ENCODE data around the gene CPVL.

GRCh38 chr7:29042824-29043231, 103.5 kb downstream of the CPVL start:
- no peak for TF ChIP-seq POLR2AphosphoS5 (IDR thresholded peaks at IDR 0.05; ENCODE audit: low read depth, low read length)
- TF ChIP-seq POLR2A (IDR thresholded peaks at IDR 0.05; ENCODE audit: low read depth, low read length): no peak

Data from GM12892 (cell line).